ENCODE measurements around the gene LINS1.

The LINS1 gene, protein sequence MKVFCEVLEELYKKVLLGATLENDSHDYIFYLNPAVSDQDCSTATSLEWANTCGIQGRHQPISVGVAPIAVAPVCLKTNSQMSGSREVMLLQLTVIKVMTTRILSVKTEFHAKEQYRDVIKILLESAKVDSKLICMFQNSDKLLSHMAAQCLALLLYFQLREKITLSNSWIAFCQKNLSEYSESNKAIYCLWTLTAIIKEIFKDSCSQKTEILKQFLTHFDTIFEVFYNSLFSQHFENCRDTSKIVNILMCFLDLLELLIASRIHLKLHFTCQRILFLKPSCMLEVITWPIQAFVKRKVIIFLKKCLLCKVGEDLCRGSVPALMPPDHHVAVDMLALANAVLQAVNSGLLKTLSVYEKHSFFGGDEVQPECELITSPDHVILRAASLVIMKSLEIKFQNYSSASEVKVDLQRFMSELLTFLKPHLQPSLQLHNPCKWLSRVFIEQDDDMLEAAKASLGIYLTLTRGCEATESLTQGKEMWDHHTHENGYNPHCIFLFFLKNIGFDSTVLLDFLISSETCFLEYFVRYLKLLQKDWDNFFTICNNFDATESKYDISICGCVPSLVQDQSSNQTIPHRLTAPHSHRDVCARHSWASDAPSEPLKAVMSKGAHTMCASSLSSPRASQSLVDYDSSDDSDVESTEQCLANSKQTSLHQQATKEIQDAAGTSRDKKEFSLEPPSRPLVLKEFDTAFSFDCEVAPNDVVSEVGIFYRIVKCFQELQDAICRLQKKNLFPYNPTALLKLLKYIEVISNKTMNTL

DNA sequence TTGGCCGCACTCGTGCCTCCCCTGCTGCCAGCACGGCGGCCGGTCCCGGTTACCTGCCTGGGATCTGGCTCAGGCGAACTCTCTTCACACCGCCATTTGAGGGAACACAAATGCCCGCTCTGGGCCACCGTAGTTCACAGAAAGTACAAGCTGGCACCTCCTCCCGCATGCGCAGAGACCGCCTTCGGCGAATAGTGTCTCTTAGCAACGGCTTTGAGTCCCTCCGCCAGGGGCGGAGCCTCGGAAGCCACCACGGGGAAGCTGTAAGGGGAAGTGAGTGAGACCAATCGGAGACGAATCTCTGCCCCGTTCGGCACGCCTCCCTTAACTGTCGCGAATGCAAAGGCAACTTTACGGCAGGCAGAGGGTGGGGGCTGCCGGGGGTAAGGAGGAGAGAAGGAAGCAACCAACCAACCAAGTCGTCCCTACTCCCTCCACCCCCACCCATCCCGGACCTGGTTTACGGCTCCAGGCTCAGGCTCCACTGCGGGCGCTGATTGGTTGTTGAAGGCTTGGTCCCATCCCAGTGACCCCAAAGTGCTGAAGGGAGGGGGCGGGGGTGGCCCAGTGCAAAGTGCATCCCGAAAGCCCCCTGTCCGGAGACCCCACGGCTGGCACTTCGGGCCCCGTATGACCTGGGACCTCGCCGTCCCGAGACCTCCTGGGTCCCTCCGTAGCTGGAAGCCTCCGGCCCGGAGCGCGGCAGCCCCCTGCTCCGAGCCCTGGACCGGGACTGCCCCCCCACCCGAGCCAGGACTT is at the start of gene LINS1, which contains the start of gene ASB7:
Gene LINS1, minus strand, starts transcription at position 121 of the 759 bp plus-strand sequence. CDS start 21,342 bp downstream, outside the sequence.
Gene ASB7, plus strand, starts transcription at position 526 of the 759 bp plus-strand sequence. CDS start 9,628 bp downstream, outside the sequence.
- peak; percentile 99 for DNase-seq (ENCODE audit: low spot score)

DNA sequence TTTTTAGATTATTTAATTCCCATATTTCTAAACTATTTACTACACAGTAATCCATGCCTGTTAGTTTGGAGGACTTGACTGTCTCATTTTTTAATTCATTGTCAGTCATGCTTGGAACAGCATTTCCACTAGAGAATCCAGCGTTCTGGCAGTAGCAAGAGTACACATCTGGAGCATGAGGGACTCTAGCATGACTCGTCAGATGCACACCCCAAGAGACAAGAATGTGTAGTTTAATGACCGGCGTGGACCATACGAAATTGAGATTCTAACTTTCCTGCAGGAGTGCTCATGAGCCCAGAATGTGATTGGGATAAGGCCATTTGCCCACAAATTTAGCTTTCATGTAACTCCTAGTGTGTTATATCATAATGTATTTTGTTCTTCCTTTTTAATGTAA is 49.3 kb upstream of the LINS1 start:
- peak; percentile 37 for DNase-seq (ENCODE audit: low spot score)

DNA sequence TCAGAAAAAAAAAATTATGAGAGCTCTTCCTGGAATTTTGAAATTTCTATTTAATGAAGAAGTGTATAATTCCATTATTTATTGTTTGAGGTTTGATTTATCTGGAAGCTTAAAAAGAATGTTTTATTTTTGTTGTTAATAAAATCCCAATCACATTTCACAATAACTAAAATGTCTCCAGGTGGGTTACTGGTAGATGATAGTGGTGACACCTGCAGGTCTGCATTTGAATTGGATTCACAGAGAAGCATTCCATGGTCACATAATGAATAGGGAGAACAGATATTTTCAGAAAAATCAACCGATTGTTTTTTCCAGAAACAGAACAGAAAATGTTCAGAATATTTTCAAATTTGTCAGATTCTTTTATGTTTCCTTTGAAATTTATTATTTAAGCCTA is 48.7 kb upstream of the LINS1 start:
- DNase-seq (ENCODE audit: low spot score): peak; percentile 12

DNA sequence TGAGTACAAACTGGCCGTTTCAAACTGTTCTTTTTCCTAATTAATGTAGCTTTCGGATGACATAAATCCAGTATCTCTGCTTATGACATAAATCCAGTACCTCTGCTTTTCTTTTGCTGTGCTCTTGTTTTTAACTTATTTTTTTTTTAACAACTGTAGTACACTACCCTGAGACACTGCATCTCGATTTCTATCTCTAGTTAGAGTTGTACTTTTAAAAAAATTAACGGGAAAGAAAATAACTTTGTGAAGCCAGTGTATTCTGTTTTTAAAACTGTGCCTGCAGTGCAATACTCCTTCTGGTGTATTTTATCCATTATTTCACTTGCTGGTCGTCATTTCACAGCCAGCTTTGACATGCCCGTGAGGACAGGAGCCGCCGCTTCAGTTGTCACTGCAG is 47.0 kb upstream of the LINS1 start:
- DNase-seq (ENCODE audit: low spot score): no peak

DNA sequence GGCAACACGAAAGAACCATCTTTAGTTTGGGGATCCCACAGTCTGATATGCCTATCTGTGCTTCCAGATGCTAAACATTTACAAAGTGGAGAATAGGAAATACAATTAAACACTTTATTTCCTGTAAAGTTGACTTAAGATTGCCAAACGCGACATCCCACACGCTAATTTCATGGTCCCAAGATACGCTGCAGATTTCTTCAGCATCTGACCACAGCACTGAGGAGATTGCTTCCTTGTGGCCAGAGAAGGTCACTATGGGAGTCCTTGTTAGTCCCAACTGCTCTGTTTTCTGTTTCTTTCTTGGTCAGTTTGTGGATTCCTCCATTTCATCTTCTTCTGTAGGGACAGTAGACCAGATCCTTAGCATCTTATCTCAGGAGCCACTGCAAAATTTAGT is 43.7 kb upstream of the LINS1 start:
- DNase-seq (ENCODE audit: low spot score): no peak

DNA sequence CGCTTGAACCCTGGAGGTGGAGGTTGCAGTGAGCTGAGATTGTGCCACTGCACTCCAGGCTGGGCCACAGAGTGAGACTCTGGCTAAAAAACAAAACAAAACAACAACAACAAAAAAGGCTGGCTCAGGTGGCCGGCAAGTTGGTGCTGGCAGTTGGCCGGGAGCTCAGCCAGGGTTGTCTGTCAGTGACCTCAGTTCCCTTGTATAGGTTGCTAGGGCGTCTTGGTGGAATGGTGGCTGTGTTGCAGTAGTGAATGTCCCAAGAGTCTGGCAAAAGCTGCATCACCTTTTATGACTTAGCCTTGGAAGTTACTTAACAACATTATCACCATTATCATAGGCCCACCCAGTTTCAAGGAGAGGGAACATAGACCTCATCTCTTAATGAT is 41.0 kb upstream of the LINS1 start:
- DNase-seq (ENCODE audit: low spot score): no peak

DNA sequence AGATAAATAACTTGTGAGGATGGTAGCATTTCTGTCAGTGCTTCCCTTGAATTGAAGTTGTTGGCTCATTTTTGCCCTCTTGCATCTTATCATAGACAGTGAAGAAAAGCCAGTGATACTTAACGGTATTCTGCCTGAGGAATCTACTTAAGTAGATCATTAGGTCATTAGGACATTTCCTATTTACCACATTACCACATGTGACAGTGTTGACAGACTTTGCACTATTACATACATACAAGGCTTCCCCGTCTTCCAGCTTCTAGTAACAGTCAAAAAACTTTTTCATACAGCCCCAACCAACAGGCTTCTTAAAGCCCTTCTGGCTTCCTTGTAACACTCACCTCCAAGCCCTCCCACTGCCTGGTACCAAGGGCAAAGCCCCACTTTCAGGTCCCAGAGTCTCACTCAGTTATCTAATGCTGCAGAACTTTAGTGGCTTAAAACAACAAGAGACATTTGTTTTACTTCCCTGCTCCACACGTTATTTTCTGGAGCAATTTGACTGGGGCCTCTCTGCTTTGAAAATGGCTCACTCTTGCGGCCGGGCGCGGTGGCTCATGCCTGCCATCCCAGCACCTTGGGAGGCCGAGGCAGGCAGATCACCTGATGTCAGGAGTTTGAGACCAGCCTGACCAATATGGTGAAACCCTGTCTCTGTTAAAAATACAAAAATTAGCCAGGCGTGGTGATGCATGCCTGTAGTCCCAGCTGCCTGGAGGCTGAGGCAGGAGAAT is 40.4 kb upstream of the LINS1 start:
- no peak for DNase-seq (ENCODE audit: low spot score)

DNA sequence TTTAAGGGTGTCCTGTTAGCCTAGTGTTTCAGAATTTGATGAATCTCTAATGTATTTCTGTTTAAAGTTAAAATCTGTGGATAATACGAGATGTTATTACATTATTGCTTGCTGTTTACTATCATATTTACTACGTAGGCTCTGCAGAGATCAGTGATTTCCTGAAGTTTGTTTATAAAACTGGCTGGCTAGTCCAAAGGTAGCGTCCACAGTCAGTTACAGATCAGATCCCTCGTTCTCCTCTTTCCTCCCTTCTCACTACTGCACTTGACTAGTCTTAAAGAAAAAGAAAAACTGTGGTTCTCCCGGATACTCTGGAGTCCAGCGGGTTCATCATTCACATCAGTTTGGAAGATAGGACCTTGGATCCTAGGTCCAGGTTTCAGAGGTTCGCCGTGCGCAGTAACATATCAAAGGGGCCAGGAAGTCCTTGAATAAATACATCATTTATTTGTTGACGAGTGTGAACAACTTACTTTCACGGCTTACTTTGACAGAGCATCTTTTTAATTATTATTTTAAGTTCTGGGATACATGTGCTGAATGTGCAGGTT is 36.3 kb upstream of the LINS1 start:
- DNase-seq (ENCODE audit: low spot score): no peak

DNA sequence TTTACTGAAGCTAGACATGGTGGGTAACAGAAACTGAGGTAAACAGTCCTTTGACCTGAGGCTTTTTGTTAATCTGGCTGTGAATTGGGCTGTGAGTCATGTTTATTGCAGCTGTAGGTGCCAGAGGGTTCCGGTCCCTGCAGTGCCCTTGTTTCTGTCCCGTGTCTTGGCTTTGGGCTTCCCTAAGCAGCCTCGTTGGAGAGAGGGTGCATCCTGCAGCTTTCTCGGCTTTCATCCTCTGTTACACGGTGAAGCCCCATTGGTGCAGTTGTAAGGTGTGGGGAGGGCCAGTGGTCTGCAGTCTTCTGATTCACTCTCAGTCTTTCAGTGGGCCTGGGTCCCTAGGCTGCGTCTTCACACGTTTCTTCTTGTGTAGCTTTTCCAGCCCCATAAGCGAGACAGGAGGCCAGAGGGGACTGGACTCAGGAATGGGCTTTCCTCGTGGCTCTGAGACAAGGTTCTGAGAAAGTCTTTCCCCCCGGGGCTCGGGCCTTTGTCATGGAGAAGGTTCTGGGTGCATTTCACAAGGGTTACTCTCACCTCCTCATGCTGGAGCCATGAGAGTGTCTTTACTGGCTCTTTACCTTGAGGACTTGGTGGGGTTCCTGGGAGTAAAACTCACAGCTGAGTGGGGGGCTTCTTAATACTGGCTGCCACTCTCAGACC is 33.6 kb upstream of the LINS1 start:
- DNase-seq (ENCODE audit: low spot score): no peak

DNA sequence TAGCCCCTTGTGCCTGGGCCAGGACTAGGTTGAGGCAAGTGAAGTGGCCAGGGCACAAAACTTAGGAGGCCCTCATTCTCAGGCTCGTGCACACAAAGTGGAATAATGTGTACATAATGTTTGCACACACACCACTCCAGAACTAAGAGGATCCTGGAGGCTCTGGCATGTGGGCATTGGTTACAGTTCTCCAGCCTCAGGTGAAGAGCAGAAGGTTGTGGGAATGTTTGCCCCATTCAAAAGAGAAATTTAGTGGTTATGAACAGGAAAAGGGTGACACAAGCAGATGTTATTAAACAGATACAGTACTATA is 31.7 kb upstream of the LINS1 start:
- no peak for DNase-seq (ENCODE audit: low spot score)

DNA sequence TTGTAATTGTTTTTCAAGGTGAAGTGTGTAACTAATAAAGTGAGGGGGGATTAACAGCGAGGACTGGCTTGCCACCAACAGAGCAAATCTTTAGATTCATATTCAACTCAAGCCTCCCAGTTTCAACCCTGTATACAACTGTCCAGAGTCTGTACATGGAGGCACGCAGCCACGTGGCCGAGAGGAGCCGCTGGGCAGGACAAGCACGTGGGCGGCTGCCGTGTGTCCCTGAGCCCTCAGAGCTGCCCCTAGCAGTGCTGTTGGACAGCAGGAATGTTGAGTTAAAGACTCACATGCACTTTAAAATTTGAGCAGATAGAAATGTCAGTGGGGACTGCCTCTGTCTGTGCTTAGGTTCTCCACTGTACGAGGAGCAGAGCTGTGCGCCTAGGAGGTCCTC is 29.8 kb upstream of the LINS1 start:
- no peak for DNase-seq (ENCODE audit: low spot score)

DNA sequence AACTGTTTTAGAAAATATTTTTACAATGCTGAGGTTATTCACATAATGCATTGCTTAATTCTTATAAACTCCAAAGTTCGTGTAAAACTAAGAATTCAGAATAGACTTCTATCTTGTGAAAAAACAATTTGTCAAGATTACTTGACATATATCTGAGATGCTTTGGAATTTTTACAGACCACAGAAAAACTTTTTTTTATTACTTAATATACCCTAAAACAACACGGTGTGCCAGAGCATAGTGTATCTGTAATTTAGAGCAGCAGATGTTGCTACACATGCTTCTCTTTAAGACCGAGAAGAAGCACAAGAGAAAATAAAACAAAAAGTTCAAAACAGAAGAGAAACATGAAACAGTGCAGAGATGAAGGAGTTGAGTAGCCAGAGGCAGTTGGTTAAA is 26.8 kb upstream of the LINS1 start:
- no peak for DNase-seq (ENCODE audit: low spot score)

DNA sequence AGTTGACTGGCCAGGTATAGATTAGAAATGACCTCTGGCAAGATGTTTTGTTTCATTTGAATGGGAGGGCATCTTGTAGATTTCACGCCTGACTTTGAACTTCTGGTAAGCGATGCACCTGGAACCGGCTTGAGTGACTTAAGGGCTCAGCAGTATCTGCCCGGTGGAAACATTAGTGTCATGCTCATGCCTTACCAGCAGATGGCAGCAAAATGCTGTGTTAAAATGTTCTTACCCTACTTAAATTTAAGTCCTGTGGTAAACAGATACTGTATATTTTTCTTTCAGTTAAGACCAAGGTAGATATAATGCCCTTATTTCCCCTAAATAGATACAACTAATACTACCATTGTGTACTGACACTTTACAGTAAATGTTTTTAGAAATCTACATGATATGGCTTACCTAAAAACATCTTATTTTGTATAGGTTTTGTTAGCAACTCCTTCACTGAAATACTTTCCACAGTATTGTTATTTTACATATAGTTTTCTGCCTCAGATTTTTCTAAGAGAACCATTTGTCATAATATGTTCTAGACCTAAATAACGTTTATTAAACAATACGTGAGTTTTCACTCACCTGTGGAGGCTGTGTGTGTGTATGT is 25.9 kb upstream of the LINS1 start:
- DNase-seq (ENCODE audit: low spot score): peak; percentile 73

DNA sequence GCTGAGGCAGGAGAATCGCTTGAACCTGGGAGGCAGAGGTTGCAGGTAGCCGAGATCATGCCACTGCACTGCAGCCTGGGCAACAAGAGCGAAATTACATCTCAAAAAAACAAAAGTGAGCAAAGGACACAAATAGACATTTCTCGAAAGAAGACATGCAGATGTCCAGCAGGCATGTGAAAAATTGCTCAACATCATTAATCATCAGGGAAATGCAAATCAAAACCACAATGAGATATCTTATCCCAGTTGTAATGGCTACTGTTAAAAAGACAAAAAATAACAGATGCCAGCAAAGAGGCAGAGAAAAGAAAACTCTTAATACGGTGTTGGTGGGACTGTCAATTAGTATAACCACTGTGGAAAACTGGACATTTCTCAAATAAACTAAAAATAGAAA is 21.3 kb upstream of the LINS1 start:
- no peak for DNase-seq (ENCODE audit: low spot score)

DNA sequence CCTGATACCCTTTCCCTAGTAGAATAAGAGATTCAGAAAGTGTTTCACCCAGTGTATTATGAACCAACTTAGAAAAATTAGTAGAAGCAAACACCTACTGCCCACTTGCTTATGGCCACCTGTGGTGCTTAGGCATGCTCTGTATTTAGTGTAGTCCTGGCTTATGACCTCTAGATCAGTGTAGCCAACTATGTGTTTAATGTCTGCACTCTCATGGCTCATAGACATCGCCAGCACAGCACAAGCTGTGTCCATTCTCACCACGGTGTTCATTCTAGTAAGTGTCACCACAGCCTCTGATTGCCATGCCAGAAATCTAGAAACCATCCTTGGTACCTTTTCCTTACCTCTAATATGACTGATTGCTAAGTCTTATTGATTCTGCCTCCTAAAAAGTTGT is 14.7 kb upstream of the LINS1 start:
- no peak for DNase-seq (ENCODE audit: low spot score)

DNA sequence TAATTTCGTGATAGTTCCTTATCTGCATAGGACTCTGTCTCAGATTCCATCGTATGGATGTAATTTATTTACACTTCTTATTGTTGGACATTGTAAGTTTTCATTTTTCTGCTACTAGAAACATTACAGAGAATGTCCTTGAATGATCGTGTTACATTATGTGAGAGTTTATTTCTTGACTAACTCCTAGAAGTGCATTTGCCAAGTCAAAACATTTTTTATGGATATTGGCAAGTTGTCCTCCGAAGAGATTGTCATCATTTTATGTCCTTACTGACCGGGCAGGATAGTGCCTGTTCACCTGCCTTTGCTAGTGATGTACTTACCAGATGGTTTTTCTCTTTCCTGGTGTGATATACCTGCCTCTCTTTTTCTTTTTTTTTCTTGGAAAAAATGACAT is 13.8 kb upstream of the LINS1 start:
- no peak for DNase-seq (ENCODE audit: low spot score)

DNA sequence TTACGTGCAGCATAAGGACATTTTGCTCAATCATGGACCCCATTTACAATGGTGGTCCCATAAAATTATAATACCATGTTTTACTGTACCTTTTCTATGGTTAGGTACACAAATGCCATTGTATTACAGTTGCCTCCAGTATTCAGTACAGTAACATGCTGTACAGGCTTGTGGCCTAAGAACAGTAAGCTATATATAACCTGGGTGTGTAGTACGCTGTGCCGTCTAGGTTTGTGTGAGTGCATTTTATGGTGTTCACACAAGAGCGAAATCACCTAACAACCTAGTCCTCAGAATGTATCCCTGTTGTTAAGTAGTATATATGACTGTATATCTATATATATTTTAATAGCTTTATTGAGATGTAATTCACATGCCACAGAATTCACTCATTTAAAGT is 12.9 kb upstream of the LINS1 start:
- no peak for DNase-seq (ENCODE audit: low spot score)

DNA sequence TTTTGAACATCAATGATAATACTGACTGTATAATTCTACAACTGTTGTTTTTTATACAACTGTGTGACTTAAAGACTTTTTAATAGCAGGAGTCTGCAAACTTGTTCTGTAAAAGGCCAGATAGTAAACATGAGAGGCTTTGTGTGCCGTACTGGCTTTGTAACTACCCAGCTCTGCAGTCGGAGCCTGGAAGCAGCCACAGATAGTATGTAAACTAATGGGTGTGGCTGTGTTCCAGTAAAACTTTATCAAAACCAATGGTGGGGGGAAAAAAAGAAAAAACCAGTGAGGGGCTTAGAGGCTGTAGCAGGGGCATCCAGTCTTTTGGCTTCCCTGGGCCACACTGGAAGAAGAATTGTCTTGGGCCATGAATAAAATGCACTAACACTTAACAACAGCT is 12.4 kb upstream of the LINS1 start:
- DNase-seq (ENCODE audit: low spot score): no peak

DNA sequence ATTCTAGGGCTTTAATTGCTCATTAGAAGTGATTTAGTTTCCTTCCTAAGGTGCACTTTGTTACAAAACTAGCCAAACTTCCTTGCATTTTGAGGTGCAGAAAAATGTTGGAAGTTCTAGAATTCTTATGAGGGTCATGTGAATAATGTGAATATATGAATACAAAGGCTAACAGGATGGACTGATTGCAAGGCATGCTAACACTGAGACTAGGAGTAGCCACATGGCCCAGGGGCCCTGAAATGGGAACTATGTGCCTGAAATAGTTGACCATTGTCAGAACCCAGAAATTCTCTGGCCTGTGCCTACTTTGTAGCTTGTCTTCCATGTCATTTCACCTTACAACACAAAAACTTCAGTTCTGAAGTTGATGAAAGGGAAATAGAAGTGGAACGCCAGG is 11.2 kb upstream of the LINS1 start:
- DNase-seq (ENCODE audit: low spot score): no peak

DNA sequence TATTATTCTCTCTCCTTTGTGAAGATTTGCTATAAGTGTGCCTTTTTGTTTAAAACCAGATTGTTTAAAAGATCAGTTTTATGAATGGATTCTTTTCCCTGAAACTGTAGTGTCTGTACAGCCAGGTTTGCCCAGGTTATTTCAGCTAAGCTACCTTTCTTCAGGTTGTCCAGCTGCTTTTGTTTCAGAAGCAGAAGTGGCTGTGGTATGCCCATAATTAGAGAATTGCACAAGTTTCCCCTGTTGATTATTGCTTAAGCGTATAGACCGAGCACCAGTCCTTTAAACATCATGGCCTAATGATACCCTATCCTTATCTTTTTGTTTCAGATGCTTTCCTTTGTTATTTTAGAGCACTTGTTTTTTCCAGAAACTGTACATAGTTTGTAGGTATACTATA is 10.6 kb upstream of the LINS1 start:
- DNase-seq (ENCODE audit: low spot score): no peak
